PC-3 (cell line): Measurements from ENCODE around the gene KCNQ2. TPM values are rescaled to one million over a fixed set of nuclear protein-coding genes. Genes with fewer than 3 reads are reported as not detected.

Experiments used
- ATAC-seq: fragments of 200-7000 bp; cut with Tn5 transposase; 2 replicates; pipeline ENCODE4 v1.9.1; 2020; ENCODE audit warnings: mild to moderate bottlenecking, moderate library complexity
- BruUV-seq: library from RNA; stranded (reverse); fragments of 400-500 nt; replicated peaks from 2 replicates; lab custom pipeline; 2021; lab: Mats Ljungman, UMichigan
- CTCF ChIA-PET: fragments of 300-600 bp; sonication (Branson Sonifier 250); formaldehyde crosslinking; loops from one replicate; lab custom pipeline; 2022; ENCODE audit warnings: antibody characterized with exemption; lab: Charles Lee
- POLR2A ChIA-PET: fragments of 300-600 bp; sonication (Branson Sonifier 250); formaldehyde crosslinking; loops from one replicate; lab custom pipeline; 2022; ENCODE audit warnings: antibody characterized with exemption; ENCODE audit not compliant: unreplicated experiment; lab: Charles Lee
- DNase-seq: peaks from one replicate; pipeline ENCODE4 v3.0.0-alpha.2; 2015
- H2AFZ ChIP-seq: fragments of 300-600 bp; sonication (generic); 2 replicates; pipeline ENCODE4 v1.6.0; 2016; ENCODE audit warnings: antibody characterized with exemption, low read length
- H3F3A ChIP-seq: fragments of 300-600 bp; sonication (generic); one replicate; pipeline ENCODE4 v1.6.0; 2017; ENCODE audit warnings: antibody characterized with exemption, low read length, control low read depth, mild to moderate bottlenecking; ENCODE audit not compliant: unreplicated experiment
- H3K27ac ChIP-seq: fragments of 300-600 bp; sonication (generic); 2 replicates; pipeline ENCODE4 v1.5.1; 2016; ENCODE audit warnings: mild to moderate bottlenecking, low read length
- H3K27me3 ChIP-seq: fragments of 300-600 bp; sonication (generic); 2 replicates; pipeline ENCODE4 v1.6.1; 2016; ENCODE audit warnings: low read length, mixed read lengths
- H3K36me3 ChIP-seq: fragments of 300-600 bp; sonication (generic); 2 replicates; pipeline ENCODE4 v1.6.1; 2016; ENCODE audit warnings: low read depth, mixed run types, low read length, mixed read lengths
- H3K4me1 ChIP-seq: fragments of 300-600 bp; sonication (generic); 2 replicates; pipeline ENCODE4 v1.5.1; 2016; ENCODE audit warnings: low read length; ENCODE audit not compliant: insufficient read depth
- H3K4me2 ChIP-seq: fragments of 300-600 bp; sonication (generic); 2 replicates; pipeline ENCODE4 v1.6.0; 2016; ENCODE audit warnings: low read length
- H3K4me3 ChIP-seq: fragments of 300-600 bp; sonication (generic); 2 replicates; pipeline ENCODE4 v1.5.1; 2016; ENCODE audit warnings: mild to moderate bottlenecking, low read length, mixed read lengths
- H3K79me2 ChIP-seq: fragments of 300-600 bp; sonication (generic); 2 replicates; pipeline ENCODE4 v1.6.1; 2017; ENCODE audit warnings: low read length, mixed read lengths
- H3K9ac ChIP-seq: fragments of 300-600 bp; sonication (generic); 2 replicates; pipeline ENCODE4 v1.6.0; 2016; ENCODE audit warnings: mild to moderate bottlenecking, low read length
- H3K9me2 ChIP-seq: fragments of 300-600 bp; sonication (generic); replicated peaks from 2 replicates; pipeline ENCODE4 v1.6.1; 2016; ENCODE audit warnings: mixed run types, low read length, mixed read lengths
- H3K9me3 ChIP-seq: fragments of 300-600 bp; sonication (generic); 2 replicates; pipeline ENCODE4 v1.6.1; 2016; ENCODE audit warnings: low read length, mixed read lengths
- H4K20me1 ChIP-seq: fragments of 300-600 bp; sonication (generic); 2 replicates; pipeline ENCODE4 v1.6.1; 2016; ENCODE audit warnings: low read length, mixed read lengths
- EZH2 ChIP-seq: fragments of 300-600 bp; sonication (generic); IDR thresholded peaks from one replicate; pipeline ENCODE4 v1.6.1; 2017; ENCODE audit warnings: antibody characterized with exemption, mild to moderate bottlenecking, low read length; ENCODE audit not compliant: unreplicated experiment
- EZH2phosphoT487 ChIP-seq: fragments of 300-600 bp; sonication (generic); IDR thresholded peaks from 2 replicates; pipeline ENCODE4 v1.6.1; 2018; ENCODE audit warnings: mild to moderate bottlenecking, antibody characterized with exemption, low read length, borderline replicate concordance
- intact Hi-C: fragments of 100-400 bp; cut with micrococcal nuclease; formaldehyde crosslinking; loops from 2 replicates; pipeline ENCODE4 v1.9.0; 2023
- total RNA-seq: library from RNA; depleted of rRNA; stranded (reverse); fragments of >200 nt; gene quantifications from 2 replicates; pipeline ENCODE4 v1.2.3, GENCODE V29; 2014
- TF ChIP-seq, protein P1 (sequence below): fragments of 300-600 bp; sonication (generic); conservative IDR thresholded peaks from 2 replicates; pipeline ENCODE4 v1.5.1; 2017; ENCODE audit warnings: antibody characterized with exemption, low read depth, mild to moderate bottlenecking, low read length

KCNQ2 gene
- total RNA-seq, 1 experiment from 2014 or later, result not detected

DNA sequence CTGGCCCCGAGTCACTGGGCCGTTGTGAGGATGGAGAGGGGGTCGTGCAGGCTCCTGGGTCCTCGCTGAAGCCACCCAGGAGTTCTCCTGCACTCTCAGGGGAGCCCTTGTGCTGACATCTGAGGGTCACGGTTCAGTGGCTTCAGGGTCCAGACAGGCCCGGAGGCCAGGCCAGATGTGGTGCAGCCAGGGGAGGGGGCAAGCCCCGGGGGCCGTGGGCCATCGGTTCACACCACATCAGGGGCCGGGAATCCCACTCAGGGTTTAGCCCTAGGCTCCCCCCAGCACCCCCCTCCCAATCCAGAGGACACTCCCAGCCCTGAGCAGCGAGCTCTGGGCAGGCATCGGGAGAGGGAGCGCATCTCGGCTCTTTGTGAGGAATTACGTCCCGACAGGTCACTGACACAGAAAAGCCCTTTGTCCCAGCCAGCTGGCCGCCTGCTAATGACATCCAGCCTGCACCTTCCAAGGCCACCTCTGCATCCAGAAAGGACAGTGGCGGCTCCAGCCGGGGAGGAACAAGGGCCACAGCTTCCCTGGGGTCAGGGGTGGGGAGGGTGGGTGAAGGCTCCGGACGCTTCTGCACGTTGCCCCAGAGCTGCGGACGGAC lies 104.9 kb downstream of the KCNQ2 start:
- Histone ChIP-seq H3K4me3 (no peak overlapping the region), H3K9ac (no peak overlapping the region), H3K4me1 (no peaks in the 10 kb centered on the region), H3K36me3 (no peaks in the 10 kb centered on the region), H3K9me3 (no peaks in the 10 kb centered on the region), H3K27ac (no peak overlapping the region), H3K79me2 (no peaks in the 10 kb centered on the region), H4K20me1 (no peaks in the 10 kb centered on the region), H2AFZ (no peak overlapping the region), H3F3A (no peaks in the 10 kb centered on the region), H3K9me2 (no peaks in the 10 kb centered on the region), H3K4me2 (no peak overlapping the region), H3K27me3 (peaks cover 19% of the 10 kb centered on the region)
- DNase-seq (no peak), ATAC-seq (no peak)
- no peak for TF ChIP-seq EZH2phosphoT487
- TF ChIP-seq, protein P1, sequence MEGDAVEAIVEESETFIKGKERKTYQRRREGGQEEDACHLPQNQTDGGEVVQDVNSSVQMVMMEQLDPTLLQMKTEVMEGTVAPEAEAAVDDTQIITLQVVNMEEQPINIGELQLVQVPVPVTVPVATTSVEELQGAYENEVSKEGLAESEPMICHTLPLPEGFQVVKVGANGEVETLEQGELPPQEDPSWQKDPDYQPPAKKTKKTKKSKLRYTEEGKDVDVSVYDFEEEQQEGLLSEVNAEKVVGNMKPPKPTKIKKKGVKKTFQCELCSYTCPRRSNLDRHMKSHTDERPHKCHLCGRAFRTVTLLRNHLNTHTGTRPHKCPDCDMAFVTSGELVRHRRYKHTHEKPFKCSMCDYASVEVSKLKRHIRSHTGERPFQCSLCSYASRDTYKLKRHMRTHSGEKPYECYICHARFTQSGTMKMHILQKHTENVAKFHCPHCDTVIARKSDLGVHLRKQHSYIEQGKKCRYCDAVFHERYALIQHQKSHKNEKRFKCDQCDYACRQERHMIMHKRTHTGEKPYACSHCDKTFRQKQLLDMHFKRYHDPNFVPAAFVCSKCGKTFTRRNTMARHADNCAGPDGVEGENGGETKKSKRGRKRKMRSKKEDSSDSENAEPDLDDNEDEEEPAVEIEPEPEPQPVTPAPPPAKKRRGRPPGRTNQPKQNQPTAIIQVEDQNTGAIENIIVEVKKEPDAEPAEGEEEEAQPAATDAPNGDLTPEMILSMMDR, result no peak
- TF ChIP-seq EZH2, result no peak
- ChIA-PET POLR2A (no interaction called here), CTCF (no interaction called here)
- no TSS peak for BruUV-seq
- intact Hi-C loops, result no loop called here

DNA sequence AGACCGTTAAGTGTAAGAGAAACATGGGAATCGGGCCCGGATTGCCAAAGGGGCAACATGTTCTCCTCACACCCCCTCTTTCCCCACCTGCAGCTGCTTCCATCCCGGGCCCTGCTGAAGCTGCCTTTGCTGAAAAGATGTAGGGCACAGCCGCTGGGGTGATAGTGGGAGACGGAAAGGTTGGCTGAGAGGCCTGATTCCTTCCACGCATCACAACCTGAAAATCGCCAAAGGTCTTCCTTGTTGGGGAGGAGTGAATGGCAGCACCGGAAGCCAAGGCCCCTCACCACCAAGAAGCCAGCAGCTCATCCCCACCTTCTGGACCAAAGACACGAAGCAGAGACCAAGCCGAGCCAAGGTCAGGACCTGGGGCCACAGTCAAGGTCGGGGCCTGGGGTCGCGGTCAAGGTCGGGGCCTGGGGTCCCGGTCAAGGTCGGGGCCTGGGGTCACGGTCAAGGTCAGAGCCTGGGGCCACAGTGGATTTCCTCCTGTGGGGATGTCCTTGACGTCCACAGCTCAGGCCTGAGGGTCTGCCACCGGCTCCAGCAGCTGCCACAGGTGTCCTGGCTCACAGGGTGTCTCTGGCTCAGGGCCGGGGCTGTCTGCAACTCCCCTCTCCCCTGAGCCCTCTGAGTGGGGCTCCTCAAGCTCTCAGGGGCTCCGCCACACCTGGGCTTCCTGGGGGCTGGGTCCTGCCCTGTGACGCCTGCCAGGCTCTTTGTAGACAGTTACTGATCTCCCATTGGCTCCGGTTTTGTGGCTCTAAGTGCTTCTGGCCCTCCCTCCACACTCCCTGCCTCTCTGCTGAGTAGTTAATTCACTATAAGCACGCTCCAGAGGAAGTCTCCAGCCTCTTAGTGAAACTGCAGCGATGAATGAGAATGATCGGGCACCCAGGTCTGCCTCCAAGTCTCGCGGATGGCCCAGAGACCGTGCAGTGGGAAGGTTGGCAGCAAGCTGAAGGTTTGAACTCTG lies 105.8 kb downstream of the KCNQ2 start:
- BruUV-seq, result no TSS peak

More for the DNA sequence above, 105.8 kb downstream of the KCNQ2 start:
- TF ChIP-seq EZH2, result no peak
- no peak for TF ChIP-seq EZH2phosphoT487
- TF ChIP-seq, protein P1, result no peak
- no peak for ATAC-seq
- H3K27me3 ChIP-seq, result peaks cover 14% of the 10 kb centered on the region
- H3K9ac ChIP-seq, result no peak overlapping the region
- ChIA-PET POLR2A (no interaction called here), CTCF (no interaction called here)
- H3F3A ChIP-seq, result no peaks in the 10 kb centered on the region
- no peak for DNase-seq
- intact Hi-C loops, result no loop called here
- no peaks in the 10 kb centered on the region for H3K4me1 ChIP-seq
- no peaks in the 10 kb centered on the region for H3K79me2 ChIP-seq
- H3K36me3 ChIP-seq, result no peaks in the 10 kb centered on the region
- no peaks in the 10 kb centered on the region for H3K9me2 ChIP-seq
- H2AFZ ChIP-seq, result no peak overlapping the region
- H3K27ac ChIP-seq, result no peak overlapping the region
- H3K4me2 ChIP-seq, result no peak overlapping the region
- no peaks in the 10 kb centered on the region for H3K9me3 ChIP-seq
- H3K4me3 ChIP-seq, result no peak overlapping the region
- H4K20me1 ChIP-seq, result no peaks in the 10 kb centered on the region
